Heart left ventricle (tissue), 13 donors: ENCODE data around the gene CELF4.

Source experiments
- POLR2A ChIP-seq, 2 donors: fragments of 450-650 bp; IDR thresholded peaks; one replicate each; pipeline ENCODE4 v1.6.1; 2017; ENCODE audit warnings: antibody characterized with exemption in 2 of 2, mild to moderate bottlenecking in 2 of 2, moderate library complexity in 2 of 2
- TF ChIP-seq, protein P1 (sequence below), 12 donors: fragments of 200-600 bp; sonication (generic) in 4 of 12; IDR thresholded peaks; one replicate each; pipeline versions ENCODE4 v1.5.0 to v1.8.0; 2018 to 2022; ENCODE audit warnings: antibody characterized with exemption in 12 of 12, mild to moderate bottlenecking in 5 of 12
- donor health status: ischemic (EF 13 %, LVEDD 7.1; RV severe dilation, severe dysfunction).
- donor health status: DM: no; HTN: yes; CAD: no.
- donor health status: DM: no; HTN: no; CAD: no.
- donor health status: ischemic (EF 25% LVEDD 6.9; RV normal size, moderate dysfunction).
- donor health status: ischemic (EF 25% LVEDD 5.7; RV mildly dilated, moderate dysfunction).
- donor health status: ischemic (EF 35%, LVEDD 5.7; RV mildly dilated, moderate dysfunction).
- donor health status: nonischemic (EF 11% LVEDD 7.7; RV severe dilation, severe dysfunction).
- donor health status: DM: yes; HTN: yes; CAD: no.
- donor health status: PGD.
- donor health status: ischemic (EF 29% LVEDD 5.4; RV normal size, mild dysfunction).
- donor health status: nonischemic (EF 23%, LVEDD 6.1; RV moderate dilation, normal function).

DNA sequence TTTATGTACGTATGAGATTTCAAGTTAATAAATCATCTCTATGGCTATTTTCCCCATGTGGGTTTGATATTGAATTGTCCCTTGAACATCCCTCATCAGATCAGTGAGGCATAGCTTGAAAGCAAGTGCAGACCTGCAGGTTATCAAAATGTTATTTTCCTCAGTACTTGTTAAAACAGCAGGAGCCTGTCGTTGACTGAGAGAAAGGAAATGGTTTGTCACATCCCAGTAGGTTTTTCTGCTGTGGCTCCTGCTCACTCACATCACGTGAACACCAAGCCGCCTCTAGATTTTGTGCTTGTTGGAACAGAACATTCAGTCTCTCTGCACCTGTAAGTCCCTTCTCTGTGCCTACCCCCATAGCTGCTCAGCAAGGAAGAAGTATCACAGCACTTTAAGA, 340.3 kb downstream of the CELF4 start:
- TF ChIP-seq, protein P1, sequence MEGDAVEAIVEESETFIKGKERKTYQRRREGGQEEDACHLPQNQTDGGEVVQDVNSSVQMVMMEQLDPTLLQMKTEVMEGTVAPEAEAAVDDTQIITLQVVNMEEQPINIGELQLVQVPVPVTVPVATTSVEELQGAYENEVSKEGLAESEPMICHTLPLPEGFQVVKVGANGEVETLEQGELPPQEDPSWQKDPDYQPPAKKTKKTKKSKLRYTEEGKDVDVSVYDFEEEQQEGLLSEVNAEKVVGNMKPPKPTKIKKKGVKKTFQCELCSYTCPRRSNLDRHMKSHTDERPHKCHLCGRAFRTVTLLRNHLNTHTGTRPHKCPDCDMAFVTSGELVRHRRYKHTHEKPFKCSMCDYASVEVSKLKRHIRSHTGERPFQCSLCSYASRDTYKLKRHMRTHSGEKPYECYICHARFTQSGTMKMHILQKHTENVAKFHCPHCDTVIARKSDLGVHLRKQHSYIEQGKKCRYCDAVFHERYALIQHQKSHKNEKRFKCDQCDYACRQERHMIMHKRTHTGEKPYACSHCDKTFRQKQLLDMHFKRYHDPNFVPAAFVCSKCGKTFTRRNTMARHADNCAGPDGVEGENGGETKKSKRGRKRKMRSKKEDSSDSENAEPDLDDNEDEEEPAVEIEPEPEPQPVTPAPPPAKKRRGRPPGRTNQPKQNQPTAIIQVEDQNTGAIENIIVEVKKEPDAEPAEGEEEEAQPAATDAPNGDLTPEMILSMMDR (IDR thresholded peaks at IDR 0.05): no peak
- no peak for TF ChIP-seq POLR2A (IDR thresholded peaks at IDR 0.05)
